HG02571 (cell line): ENCODE results near the gene CACNA2D2.

ENCODE experiments used
- ATAC-seq: cut with Tn5 transposase; IDR thresholded peaks from one replicate; pipeline ENCODE4 v1.9.1; 2021; ENCODE audit warnings: mild to moderate bottlenecking, moderate library complexity; ENCODE audit not compliant: unreplicated experiment

The CACNA2D2 gene

GRCh38 chr3:50319181-50319893 is 184.1 kb downstream of the CACNA2D2 start:
- ATAC-seq, result no peak

- no peak for ATAC-seq
These were observed 184.8 kb downstream of the CACNA2D2 start for GRCh38 chr3:50318615-50319014.

GRCh38 chr3:50318163-50318562 is 185.3 kb downstream of the CACNA2D2 start:
- ATAC-seq, result no peak

- ATAC-seq, result no peak
These were observed 186.1 kb downstream of the CACNA2D2 start for GRCh38 chr3:50317300-50317699.

- no peak for ATAC-seq
These were observed 186.7 kb downstream of the CACNA2D2 start for GRCh38 chr3:50316657-50317242.

GRCh38 chr3:50314816-50315215 is 188.6 kb downstream of the CACNA2D2 start:
- no peak for ATAC-seq

GRCh38 chr3:50314342-50314741 is 189.1 kb downstream of the CACNA2D2 start:
- ATAC-seq, result no peak
